ENCODE results near the gene CENPM.
"Not testable (repeated sequence)": the region's sequence is repeated elsewhere in the genome, so short reads cannot be mapped to it uniquely, and the experiment has no call there.

CENPM gene

GRCh38 chr22:41966607-41967240 lies 19.8 kb upstream of the CENPM start:
- DNase-seq (ENCODE audit: low spot score), result peak; percentile 90

DNA sequence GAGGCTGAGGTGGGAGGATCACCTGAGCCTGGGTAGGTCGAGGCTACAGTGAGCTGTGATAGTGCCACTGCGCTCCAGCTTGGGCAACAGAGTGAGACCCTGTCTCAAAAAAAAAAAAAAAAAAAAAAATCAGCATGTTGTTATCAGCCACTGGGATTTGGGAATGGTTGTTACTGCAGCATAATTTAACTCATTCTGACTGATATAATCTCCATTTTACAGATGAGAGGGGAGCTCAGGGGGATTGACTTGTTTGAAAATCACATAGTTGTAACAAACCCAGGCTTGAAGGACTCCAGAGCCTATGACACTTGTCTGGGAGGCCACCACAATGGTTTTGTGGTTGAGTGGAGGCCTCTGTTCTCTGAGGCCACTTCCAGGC lies 19.3 kb upstream of the CENPM start:
- DNase-seq (ENCODE audit: low spot score), result no peak

DNA sequence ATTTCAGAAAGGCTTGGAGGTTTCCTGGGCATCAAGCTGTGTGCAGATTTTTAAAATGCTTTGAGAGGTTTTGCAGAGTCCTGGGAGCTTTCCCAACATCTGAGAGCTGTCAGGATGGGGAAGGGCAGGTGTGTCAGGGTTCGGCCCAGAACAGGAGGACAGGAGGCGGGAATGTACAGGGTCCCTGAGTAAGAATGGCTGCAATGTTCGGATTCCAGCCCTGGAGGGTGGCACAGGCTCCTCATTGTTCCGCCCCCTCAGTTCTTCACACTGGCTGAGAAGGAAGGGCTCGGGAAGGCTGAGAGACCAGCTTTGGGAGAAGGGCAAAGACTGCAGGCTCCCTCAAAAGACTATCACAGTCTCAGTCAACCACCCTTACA lies 17.1 kb upstream of the CENPM start:
- DNase-seq (ENCODE audit: low spot score), result no peak

DNA sequence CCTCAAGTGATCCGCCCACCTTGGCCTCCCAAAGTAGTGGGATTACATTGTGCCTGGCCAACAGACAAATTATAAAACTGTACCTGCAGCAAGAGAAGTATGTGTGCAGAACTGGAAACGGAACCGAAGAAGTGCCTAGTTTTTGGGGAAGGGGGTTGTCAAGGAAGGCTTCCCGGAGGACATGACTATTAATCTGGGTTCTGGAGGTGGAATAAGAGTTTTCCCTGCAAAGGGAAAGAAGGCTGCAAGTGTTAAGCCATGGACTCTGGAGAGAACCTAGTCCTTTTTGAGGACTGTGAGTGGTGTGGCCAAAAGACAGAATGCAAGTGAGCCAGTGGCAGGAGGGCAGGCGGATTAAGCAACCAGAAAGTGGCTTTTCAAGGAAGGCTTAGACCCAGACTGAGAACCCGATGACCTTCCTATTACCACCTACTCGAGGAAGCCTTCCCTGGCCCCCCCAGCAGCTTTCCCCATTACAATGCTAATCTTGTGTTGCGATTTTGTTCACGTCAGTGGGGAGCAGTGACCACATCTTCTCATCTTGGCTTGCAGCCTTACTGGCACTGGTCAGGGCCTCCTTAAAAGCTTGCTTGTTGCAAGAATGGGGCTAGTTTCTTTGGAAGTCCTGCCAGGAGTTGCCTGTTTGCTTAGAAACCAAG lies 16.6 kb upstream of the CENPM start:
- DNase-seq (ENCODE audit: low spot score), result no peak

DNA sequence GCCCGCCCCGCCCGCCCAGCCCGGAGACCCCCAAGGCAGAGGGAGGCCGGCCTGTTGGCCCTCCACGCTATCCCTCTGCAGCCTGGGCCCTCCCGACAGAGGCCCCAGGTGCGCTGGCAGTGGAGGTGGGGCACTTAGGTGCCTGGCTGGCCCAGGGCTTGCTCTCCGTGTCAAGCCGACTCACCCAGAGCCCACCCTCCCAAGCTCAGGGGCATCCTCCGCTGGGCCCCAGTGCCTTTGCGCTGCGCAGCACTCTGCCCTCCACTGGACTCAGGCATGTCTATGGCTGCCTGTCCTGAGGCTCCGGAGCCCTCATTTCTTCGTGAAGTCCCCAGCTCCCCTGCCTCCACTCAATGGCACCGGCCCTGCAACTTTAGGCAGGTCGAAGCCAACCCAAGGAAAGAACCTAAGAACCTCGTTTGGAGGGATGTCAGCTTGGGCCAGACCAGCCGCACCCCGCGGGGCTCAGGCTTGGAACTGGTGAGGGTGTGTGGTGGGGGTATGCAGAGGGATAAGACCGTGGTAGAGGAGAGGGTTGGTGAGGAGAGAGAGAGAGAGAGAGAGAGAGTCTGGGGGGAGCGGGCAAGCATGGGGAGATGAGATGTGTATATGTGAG lies 11.1 kb upstream of the CENPM start:
- no peak for DNase-seq (ENCODE audit: low spot score)

DNA sequence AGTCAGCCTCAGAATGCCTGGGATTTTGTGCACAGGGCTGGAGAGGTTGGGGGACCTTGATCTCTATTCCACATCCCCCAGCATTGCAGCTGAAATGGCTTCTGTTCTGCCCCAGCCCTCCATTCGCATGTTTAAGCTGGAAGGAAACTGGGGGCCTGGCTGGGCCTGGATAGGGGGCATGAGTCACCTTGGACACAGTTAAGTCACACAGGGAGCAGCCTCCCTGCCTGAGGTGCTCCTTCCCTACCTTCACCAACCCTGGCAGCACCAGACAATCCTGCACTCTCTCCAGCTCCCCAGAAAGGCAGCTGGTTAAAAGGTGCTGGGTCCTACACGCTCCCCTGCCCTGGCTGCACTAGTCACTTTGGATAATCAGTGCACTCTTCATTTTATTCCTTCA lies 5.8 kb upstream of the CENPM start:
- DNase-seq (ENCODE audit: low spot score), result no peak

DNA sequence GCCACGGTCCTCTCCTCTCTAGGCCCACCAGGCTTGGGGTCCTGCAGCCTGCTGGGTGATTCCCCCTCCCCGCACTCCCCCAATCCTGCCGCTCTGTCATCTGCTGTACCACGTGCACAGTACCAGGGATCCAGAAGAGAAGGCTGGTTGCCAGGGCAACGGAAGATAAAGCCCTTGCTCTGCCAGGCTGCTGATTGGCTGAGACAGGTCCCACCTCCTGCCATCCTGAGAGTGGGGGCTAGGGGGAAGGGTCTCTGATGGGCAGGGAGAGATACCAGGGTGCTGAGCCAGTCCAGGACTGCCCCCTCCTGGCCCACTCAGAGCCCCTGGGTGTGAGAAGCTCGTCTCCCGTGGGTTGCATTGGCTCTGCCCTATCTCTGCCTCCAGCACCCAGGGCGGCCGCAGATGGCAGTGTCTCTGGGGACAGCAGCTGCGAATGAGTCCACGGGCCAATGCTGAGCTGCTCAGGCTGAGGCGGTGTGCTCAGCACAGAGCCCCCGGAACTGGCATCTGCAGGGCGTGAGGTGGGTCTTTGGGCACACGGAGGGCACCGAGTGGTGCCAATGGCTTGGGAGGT lies 5.0 kb upstream of the CENPM start, which contains the start of gene SMIM45:
Gene SMIM45 (plus strand): TSS at position 253 of the 577 bp plus-strand sequence.
- no peak for DNase-seq (ENCODE audit: low spot score)

GRCh38 chr22:41949297-41949965 lies 2.5 kb upstream of the CENPM start:
- no peak for DNase-seq (ENCODE audit: low spot score)

- DNase-seq (ENCODE audit: low spot score), result not testable (repeated sequence)
Measured at GRCh38 chr22:41948928-41949296, 2.0 kb upstream of the CENPM start.

DNA sequence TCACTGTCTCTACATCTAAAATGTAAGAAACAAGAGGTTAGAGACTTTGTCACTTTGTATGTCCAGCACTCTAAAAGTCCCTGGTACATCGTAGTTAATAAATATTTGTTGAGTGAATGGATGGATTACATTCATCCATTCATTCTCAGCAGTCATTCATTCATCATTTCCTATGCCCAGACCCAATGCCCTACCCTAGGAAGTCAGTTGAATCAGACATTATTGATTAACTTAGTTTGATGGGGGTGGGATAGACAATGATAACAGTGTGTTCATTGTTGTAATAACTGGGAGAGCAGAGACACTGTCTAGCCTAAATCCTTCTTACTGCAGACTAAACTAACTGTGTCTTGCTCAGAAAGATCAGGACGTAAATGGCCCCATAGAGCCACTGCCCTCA lies 1.2 kb upstream of the CENPM start:
- no peak for DNase-seq (ENCODE audit: low spot score)

DNA sequence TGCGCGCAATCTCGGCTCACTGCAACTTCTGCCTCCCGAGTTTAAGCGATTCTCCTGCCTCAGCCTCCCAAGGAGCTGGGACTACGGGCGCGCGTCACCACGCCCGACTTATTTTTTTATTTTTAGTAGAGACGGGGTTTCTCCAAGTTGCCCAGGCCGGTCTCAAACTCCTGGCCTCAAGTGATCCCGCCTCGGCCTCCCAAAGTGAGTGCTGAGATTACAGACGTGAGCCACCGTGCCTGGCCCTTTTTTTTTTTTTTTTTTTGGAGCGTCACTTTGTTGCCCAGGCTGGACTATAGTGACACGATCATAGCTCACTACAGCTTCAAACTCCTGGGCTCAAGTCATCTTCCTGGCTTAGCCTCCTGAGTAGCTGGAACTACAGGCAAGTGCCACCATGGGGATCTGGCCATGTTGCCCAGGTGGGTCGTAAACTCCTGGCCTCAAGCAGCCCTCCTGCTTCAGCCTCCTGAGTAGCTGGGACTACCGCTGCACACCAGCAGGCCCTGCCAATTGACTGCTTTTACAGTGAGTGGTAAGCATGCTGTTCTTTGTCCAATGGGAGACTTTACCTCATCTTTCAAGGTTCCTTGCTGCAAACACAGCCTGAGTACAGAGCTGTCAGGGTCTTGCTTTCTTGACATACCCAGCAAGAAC lies 600 bp upstream of the CENPM start:
- DNase-seq (ENCODE audit: low spot score), result no peak

GRCh38 chr22:41943661-41944209 lies 3.2 kb downstream of the CENPM start:
- no peak for DNase-seq (ENCODE audit: low spot score)

- DNase-seq (ENCODE audit: low spot score), result peak; percentile 85
Measured at GRCh38 chr22:41940832-41941765, 5.9 kb downstream of the CENPM start.

GRCh38 chr22:41939981-41940831 lies 6.7 kb downstream of the CENPM start:
- no peak for DNase-seq (ENCODE audit: low spot score)

DNA sequence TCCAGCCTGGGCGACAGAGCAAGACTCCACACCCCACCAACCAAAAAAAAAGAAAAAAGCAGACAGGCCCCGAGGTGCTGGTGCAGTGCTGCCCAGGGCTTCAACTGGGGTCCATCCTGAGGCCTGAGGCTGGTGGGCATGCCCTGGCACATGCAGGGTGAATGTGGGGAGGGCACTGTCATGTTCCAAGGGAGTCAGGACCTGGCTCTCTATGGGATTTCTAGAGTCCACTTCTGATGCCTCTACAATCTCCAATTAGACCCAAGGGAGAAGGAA lies 10.1 kb downstream of the CENPM start:
- no peak for DNase-seq (ENCODE audit: low spot score)

GRCh38 chr22:41935509-41935908 lies 11.4 kb downstream of the CENPM start:
- DNase-seq (ENCODE audit: low spot score), result no peak

DNA sequence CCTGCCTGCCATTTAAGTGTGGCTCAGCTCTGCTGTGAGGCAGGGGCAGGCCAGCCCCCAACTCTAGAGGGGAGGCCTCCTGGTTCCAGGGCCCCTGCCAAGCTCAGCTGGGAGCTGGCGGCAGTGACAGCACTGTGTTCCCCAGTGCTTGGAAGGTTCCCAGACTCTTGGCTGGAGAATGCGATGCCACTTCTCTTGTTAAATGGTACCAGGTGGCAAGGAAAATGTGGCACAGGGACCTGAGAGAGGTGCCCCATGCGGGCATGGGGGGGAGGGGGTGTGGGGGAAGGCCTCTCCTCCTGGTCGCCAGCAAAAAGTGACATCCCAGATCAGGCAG lies 12.0 kb downstream of the CENPM start:
- no peak for DNase-seq (ENCODE audit: low spot score)

DNA sequence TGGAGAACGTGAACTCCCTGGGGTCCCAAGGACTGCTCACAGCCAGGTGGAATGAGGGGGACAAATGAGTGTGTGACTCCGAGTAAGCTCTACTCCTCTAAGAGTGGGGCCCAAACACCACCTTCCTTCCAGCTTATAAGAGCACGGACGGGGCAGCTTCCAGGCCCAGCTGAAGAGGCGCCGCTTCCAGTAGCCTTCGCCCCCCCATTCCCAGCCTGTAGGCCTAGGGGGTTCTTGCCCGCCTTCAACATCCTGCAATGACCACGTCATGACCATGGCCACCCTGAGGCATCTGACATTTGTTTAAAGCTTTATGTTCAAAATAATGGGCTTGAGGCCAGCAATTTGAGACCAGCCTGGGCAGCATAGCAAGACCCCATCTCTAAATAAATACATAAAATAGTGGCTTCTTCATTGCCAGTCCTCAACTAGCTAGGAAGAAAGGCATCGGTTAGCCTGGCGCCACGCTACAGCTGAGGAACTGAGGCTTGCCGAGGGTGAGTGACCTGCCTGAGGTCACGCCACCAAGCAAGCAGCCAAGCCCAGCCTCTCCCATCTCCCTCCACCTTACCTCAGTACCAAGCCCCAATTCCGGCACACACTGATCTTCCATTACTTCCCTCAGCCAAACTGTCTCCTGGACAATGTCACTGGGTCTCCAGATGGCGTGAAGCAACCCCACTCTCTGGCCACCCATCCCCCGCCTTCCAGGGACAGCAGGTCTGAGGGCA lies 12.5 kb downstream of the CENPM start:
- DNase-seq (ENCODE audit: low spot score), result no peak

GRCh38 chr22:41933411-41934177 lies 13.4 kb downstream of the CENPM start:
- DNase-seq (ENCODE audit: low spot score), result no peak
